CD4-positive, alpha-beta T cell treated with Interleukin-21 for 1 hour (primary cell): ENCODE data around the gene NMNAT3.

ENCODE experiments used
- DNase-seq: peaks from one replicate; pipeline ENCODE4 v3.0.0-alpha.2; 2020

The NMNAT3 gene

GRCh38 chr3:139517321-139518065, 160.3 kb downstream of the NMNAT3 start:
- no peak for DNase-seq

- DNase-seq, result no peak
These were observed 163.0 kb downstream of the NMNAT3 start for GRCh38 chr3:139514741-139515140.
